ENCODE data around the gene KCNQ2. TPM values are rescaled to one million over a fixed set of nuclear protein-coding genes. Genes with fewer than 3 reads are reported as not detected.

Gene KCNQ2
- polyA plus RNA-seq, 1 donor, result 5.2 TPM

DNA sequence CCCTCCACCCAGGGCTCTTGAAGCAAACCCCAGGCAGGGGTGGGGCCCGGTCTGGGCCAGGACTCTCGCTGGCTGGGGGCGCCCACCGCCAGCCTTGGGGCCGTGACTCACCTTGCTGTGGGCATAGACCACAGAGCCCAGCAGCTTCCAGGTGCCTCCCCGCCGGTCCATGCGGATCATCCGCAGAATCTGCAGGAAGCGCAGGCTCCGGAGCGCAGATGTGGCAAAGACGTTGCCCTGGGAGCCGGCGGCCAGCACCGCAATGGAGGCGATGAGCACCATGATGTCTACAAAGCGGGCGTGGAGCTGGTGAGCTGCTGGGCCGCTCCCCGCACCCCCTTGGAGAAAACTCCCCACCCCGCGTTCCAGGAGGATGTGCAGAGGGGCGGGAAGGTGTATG is 27.9 kb downstream of the KCNQ2 start:
- no peaks in the 10 kb centered on the region for H3K36me3 ChIP-seq (ENCODE audit: control insufficient read depth, insufficient read depth, low read length)
- peaks cover 16% of the 10 kb centered on the region for H3K9me3 ChIP-seq (ENCODE audit: control insufficient read depth, low read depth, low read length)
- peaks cover 7% of the 10 kb centered on the region for H3K27me3 ChIP-seq (ENCODE audit: control insufficient read depth, insufficient read depth, low read length)
- DNase-seq, result no peak
- H3K4me3 ChIP-seq (ENCODE audit: low read length), result no peak overlapping the region
- WGBS (ENCODE audit: insufficient coverage, low lambda C conversion rate), result no CpG with 5 or more reads among the region's 24 CpGs
- H3K27ac ChIP-seq (ENCODE audit: low read length), result no peak overlapping the region
- no peaks in the 10 kb centered on the region for H3K4me1 ChIP-seq (ENCODE audit: control insufficient read depth, insufficient read depth, low read length)

DNA sequence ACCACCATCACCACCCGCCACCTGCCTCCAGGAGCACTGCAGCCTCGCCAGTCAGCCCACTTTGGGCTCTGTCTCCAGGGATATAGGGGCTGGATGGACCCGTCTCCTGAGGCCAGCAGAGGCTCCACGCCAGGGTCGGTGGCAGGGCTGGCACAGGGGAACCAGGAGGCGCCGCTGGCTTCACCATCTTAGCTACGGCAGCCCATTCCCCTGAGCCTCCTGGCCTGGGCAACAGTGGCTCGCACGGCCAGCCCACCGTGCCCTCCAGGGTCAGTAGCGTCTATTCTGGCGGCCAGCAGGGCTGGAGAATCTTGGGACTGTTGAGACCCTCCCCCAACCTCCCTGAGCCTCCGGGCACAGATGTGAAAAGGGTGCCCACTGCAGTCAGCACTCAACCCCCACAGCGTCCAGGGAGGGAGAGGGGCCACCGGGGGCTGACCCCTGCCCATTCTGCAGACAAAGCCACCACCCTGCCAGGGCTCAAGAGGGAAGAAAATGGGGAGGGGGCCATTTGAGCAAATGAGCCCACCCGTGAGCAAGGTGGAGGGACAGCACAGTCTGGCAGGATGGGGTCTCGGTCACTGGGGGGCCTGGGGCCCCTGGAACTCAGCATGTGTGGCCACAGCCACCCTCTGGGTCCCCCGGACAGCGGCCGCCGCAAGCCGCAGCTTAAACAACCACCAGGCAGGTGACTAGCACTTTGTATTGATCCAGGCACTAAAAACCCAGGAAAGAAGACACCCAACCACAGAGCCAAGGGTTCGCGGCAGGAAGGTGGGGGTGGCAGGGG is 28.7 kb downstream of the KCNQ2 start:
- H3K4me1 ChIP-seq (ENCODE audit: control insufficient read depth, insufficient read depth, low read length), result no peaks in the 10 kb centered on the region
- H3K9me3 ChIP-seq (ENCODE audit: control insufficient read depth, low read depth, low read length), result peaks cover 16% of the 10 kb centered on the region
- H3K27me3 ChIP-seq (ENCODE audit: control insufficient read depth, insufficient read depth, low read length), result peaks cover 5% of the 10 kb centered on the region
- H3K36me3 ChIP-seq (ENCODE audit: control insufficient read depth, insufficient read depth, low read length), result no peaks in the 10 kb centered on the region
- no peak overlapping the region for H3K4me3 ChIP-seq (ENCODE audit: low read length)
- DNase-seq, result no peak
- no CpG with 5 or more reads among the region's 25 CpGs for WGBS (ENCODE audit: insufficient coverage, low lambda C conversion rate)
- H3K27ac ChIP-seq (ENCODE audit: low read length), result no peak overlapping the region

DNA sequence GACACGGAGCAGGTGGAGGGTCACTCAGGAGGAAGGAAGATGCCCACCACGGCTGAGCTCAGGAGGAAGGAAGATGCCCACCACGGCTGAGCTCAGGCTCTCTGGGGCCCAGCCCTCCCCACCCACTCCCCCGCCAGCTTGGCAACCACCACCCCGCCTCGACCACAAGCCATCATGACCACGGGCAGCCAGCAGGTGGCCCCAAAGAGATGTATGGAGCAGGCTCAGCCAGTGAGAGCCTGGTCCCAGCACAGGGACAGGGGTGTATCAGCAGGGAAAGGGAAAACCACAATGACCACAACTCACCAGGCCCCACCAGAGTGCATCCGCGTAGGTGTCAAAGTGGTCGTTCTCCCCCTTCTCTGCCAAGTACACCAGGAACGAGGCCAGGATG is 30.4 kb downstream of the KCNQ2 start:
- Histone ChIP-seq H3K9me3 (ENCODE audit: control insufficient read depth, low read depth, low read length) (peaks cover 16% of the 10 kb centered on the region), H3K27ac (ENCODE audit: low read length) (no peak overlapping the region), H3K36me3 (ENCODE audit: control insufficient read depth, insufficient read depth, low read length) (no peaks in the 10 kb centered on the region), H3K27me3 (ENCODE audit: control insufficient read depth, insufficient read depth, low read length) (no peaks in the 10 kb centered on the region), H3K4me3 (ENCODE audit: low read length) (no peak overlapping the region), H3K4me1 (ENCODE audit: control insufficient read depth, insufficient read depth, low read length) (no peaks in the 10 kb centered on the region)
- DNase-seq, result no peak
- no CpG with 5 or more reads among the region's 11 CpGs for WGBS (ENCODE audit: insufficient coverage, low lambda C conversion rate)

DNA sequence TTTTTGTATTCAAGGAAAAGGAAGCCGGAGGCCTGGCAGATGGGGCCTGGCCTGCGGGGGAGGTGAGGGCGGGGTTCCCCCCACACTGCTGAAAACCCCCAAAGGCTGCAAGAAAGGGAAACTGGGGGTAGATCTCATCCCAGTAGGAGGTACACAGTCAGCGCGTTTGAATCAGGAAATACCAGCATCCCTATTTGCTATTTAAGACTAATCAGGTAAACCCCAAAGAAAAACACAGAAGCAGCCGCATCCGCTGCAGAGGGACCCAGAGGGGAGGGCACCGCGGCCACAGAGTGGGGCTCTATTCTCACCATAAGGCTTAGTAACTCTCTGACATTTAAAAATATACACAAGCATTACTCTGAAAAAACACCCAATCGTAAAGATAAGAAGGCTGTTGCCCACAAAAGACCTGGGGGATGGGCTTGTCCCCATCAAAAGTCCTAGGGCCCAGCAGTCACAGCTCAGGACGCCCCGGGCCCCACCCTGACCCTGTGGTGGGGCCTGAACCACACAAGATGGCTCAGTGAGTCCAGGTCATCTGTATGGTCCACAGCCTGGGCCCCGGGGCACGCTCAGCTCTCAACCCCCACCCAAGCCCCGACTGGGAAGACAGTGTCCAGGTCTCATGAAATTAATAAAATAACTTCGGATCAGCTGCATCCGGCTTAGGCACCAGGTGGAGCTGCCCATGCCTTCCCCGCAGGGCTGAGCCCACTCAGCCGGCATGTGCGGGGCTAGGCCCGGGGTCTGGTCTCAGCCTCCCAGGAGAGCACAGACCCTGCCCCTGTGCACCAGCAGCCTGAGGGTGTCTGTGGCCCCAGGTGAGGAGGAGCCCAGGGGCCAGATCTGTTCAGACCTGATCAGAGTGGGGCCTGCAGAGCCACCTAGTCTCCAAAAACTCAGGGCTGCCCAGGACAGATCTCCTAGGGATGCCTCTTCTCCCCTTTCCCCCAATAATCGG is 31.0 kb downstream of the KCNQ2 start:
- no CpG with 5 or more reads among the region's 22 CpGs for WGBS (ENCODE audit: insufficient coverage, low lambda C conversion rate)
- DNase-seq, result no peak
- peaks cover 16% of the 10 kb centered on the region for H3K9me3 ChIP-seq (ENCODE audit: control insufficient read depth, low read depth, low read length)
- H3K36me3 ChIP-seq (ENCODE audit: control insufficient read depth, insufficient read depth, low read length), result no peaks in the 10 kb centered on the region
- H3K4me1 ChIP-seq (ENCODE audit: control insufficient read depth, insufficient read depth, low read length), result no peaks in the 10 kb centered on the region
- no peaks in the 10 kb centered on the region for H3K27me3 ChIP-seq (ENCODE audit: control insufficient read depth, insufficient read depth, low read length)
- H3K4me3 ChIP-seq (ENCODE audit: low read length), result no peak overlapping the region
- H3K27ac ChIP-seq (ENCODE audit: low read length), result no peak overlapping the region

DNA sequence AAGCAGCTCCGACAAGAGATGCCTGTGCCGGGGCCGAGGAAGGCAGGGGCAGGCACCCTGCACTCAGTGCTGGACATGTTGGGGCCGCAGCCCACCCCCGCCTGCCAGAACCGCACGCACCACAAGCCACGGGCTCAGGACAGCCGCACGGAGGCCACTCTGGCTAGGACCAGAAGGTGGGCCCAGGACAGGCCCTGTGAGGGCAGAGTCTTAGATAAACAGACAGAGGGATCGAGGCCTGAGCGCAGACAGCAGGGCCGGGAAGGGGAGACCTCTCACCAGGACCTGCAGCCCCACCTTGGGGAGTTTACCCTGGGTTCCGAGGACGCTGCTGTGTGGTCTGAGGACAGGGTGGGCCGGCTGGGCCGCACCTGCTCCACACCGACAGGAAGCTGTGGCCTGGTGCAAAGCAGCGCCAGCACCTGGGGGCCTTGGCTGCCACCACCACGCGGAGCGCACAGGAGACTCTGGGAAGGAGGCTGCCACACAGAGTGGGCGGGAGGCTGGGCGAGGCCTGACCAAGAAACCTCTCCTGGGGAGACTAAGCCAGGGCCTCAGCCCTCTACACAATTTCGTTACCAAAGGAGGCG is 32.0 kb downstream of the KCNQ2 start:
- DNase-seq, result no peak
- no CpG with 5 or more reads among the region's 26 CpGs for WGBS (ENCODE audit: insufficient coverage, low lambda C conversion rate)
- Histone ChIP-seq H3K36me3 (ENCODE audit: control insufficient read depth, insufficient read depth, low read length) (no peaks in the 10 kb centered on the region), H3K4me1 (ENCODE audit: control insufficient read depth, insufficient read depth, low read length) (no peaks in the 10 kb centered on the region), H3K9me3 (ENCODE audit: control insufficient read depth, low read depth, low read length) (peaks cover 16% of the 10 kb centered on the region), H3K4me3 (ENCODE audit: low read length) (no peak overlapping the region), H3K27ac (ENCODE audit: low read length) (no peak overlapping the region), H3K27me3 (ENCODE audit: control insufficient read depth, insufficient read depth, low read length) (no peaks in the 10 kb centered on the region)

DNA sequence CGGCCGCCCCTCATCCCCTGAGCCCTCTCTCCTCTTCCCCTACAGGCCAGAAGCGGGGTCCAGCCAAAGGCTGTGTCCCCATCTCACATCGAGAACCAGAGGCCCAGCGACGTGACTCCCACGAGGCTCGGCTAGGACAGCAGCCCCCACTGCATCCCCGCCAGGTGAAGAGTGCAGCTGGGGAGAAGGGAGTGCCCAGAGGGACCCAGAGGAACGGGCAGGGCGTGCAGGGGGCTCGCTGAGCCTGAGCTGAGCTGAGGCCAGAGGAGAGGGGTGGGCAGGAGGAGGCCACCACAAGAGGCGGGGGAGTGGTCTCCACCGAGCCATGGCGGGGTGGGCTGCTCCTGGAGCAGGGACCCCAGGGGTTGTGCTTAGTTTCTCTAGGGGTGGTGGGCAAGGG is 32.6 kb downstream of the KCNQ2 start:
- Histone ChIP-seq H3K4me1 (ENCODE audit: control insufficient read depth, insufficient read depth, low read length) (no peaks in the 10 kb centered on the region), H3K27me3 (ENCODE audit: control insufficient read depth, insufficient read depth, low read length) (no peaks in the 10 kb centered on the region)
- WGBS (ENCODE audit: insufficient coverage, low lambda C conversion rate), result no CpG with 5 or more reads among the region's 15 CpGs

DNA sequence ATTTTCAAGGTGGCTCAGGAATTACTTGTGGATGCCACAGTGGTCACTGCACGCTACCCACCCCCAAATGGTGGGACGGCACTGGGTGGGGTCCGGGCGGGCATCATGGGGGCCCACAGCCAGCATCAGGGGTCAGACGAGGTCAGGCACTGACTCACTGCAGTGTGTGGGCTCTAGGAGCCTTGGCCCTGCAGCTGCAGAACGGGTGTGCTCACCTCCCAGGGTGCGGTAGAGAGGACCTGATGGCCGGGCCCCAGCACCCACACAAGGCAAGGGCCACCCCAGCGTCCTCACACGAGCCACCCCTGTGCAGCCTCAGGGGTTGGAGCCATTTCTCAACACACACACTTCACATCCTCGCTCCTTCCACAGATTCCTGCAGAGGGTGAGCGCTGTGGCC is 34.3 kb downstream of the KCNQ2 start:
- 100% methylated on average over 1 of the region's 12 CpGs for WGBS (ENCODE audit: insufficient coverage, low lambda C conversion rate)
- Histone ChIP-seq H3K27me3 (ENCODE audit: control insufficient read depth, insufficient read depth, low read length) (no peaks in the 10 kb centered on the region), H3K9me3 (ENCODE audit: control insufficient read depth, low read depth, low read length) (peaks cover 13% of the 10 kb centered on the region), H3K4me3 (ENCODE audit: low read length) (no peak overlapping the region), H3K27ac (ENCODE audit: low read length) (no peak overlapping the region), H3K4me1 (ENCODE audit: control insufficient read depth, insufficient read depth, low read length) (no peaks in the 10 kb centered on the region), H3K36me3 (ENCODE audit: control insufficient read depth, insufficient read depth, low read length) (no peaks in the 10 kb centered on the region)
- no peak for DNase-seq

More for the DNA sequence above, 32.6 kb downstream of the KCNQ2 start:
- Histone ChIP-seq H3K36me3 (ENCODE audit: control insufficient read depth, insufficient read depth, low read length) (no peaks in the 10 kb centered on the region), H3K4me3 (ENCODE audit: low read length) (no peak overlapping the region), H3K27ac (ENCODE audit: low read length) (no peak overlapping the region), H3K9me3 (ENCODE audit: control insufficient read depth, low read depth, low read length) (peaks cover 16% of the 10 kb centered on the region)
- DNase-seq, result no peak

DNA sequence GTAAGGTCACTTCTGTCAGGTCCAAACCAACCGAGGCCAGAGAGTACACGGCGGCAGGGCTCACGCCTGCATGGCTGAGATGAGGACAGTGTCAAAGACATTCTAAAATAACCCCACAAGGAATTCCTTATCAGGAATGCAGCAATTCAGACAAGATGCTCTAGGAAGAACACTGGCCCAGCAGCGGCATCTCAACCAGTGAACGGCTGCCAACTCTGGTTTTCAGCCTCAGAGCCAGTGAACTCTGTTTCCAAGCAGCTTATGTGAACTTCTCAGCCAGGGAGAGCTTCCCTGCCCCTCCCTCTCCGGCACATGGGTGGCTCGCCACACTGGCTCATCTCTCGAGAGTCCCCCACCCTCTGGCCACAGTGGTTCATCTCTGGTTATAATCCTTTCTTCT is 36.9 kb downstream of the KCNQ2 start:
- DNase-seq, result no peak
- WGBS (ENCODE audit: insufficient coverage, low lambda C conversion rate), result no CpG with 5 or more reads among the region's 9 CpGs
- Histone ChIP-seq H3K36me3 (ENCODE audit: control insufficient read depth, insufficient read depth, low read length) (no peaks in the 10 kb centered on the region), H3K27ac (ENCODE audit: low read length) (no peak overlapping the region), H3K9me3 (ENCODE audit: control insufficient read depth, low read depth, low read length) (peaks cover 6% of the 10 kb centered on the region), H3K4me3 (ENCODE audit: low read length) (no peak overlapping the region), H3K4me1 (ENCODE audit: control insufficient read depth, insufficient read depth, low read length) (no peaks in the 10 kb centered on the region), H3K27me3 (ENCODE audit: control insufficient read depth, insufficient read depth, low read length) (no peaks in the 10 kb centered on the region)

DNA sequence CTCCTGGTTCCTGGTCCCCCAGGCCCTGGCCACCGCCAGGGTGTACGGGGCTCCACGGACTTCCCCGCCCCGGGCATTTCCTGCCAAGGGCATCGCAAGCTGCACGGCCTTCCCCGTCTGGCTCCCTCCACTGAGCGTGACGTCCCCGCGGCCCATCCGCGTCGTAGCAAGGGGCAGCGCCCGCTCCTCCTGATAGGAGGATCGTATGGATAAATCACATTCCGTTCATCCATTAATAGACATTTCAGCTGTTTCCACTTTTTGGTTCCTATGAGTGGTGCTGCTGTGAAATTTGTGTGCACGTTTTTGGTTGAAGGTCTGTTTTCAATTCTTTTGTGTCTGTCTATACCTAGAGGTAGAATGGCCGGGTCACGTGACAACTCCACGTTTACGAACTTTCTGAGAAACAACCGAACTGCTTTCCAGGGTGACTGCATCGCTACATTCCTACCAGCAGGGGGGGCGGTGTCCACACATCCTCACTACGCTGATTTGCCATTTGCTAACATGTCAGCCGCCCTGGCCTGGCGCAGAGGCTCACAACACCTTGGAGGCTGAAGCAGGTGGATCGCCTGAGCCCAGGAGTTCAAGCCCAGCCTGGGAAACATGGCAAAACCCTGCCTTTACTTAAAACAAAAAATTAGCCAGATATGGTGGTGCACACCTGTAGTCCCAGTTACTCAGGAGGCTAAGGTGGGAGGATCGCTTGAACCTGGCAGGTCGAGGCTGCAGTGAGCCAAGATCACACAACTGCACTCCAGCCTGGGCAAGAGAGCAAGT is 37.7 kb downstream of the KCNQ2 start:
- Histone ChIP-seq H3K4me1 (ENCODE audit: control insufficient read depth, insufficient read depth, low read length) (no peaks in the 10 kb centered on the region), H3K27me3 (ENCODE audit: control insufficient read depth, insufficient read depth, low read length) (no peaks in the 10 kb centered on the region), H3K27ac (ENCODE audit: low read length) (no peak overlapping the region), H3K36me3 (ENCODE audit: control insufficient read depth, insufficient read depth, low read length) (no peaks in the 10 kb centered on the region), H3K4me3 (ENCODE audit: low read length) (no peak overlapping the region), H3K9me3 (ENCODE audit: control insufficient read depth, low read depth, low read length) (peaks cover 6% of the 10 kb centered on the region)
- no CpG with 5 or more reads among the region's 33 CpGs for WGBS (ENCODE audit: insufficient coverage, low lambda C conversion rate)
- DNase-seq, result peak in 1 of 2 donors; percentile 30

Measured in large intestine (tissue), 3 donors.